ENCODE results near the gene MYL3.

The MYL3 gene

GRCh38 chr3:46857485-46858341 lies 5.5 kb downstream of the MYL3 start:
- intact Hi-C loops (cut with DNase I): no loop called here
- peak in 11 of 42 donors; percentile 4 to 26 (median 10) for DNase-seq

GRCh38 chr3:46856576-46857471 lies 6.4 kb downstream of the MYL3 start:
- DNase-seq: peak in 14 of 42 donors; percentile 1 to 36 (median 6)
- intact Hi-C loops (cut with DNase I): no loop called here

GRCh38 chr3:46854555-46854991 lies 8.7 kb downstream of the MYL3 start:
- intact Hi-C loops (cut with DNase I): no loop called here
- DNase-seq: peak in 12 of 42 donors; percentile 0 to 30 (median 6)

GRCh38 chr3:46853441-46854415 lies 9.5 kb downstream of the MYL3 start:
- intact Hi-C loops (cut with DNase I): no loop called here
- peak in 16 of 42 donors; percentile 1 to 37 (median 8) for DNase-seq

GRCh38 chr3:46852839-46853355 lies 10.3 kb downstream of the MYL3 start:
- intact Hi-C loops (cut with DNase I): no loop called here
- peak in 9 of 42 donors; percentile 0 to 14 (median 3) for DNase-seq

GRCh38 chr3:46852334-46852720 lies 10.9 kb downstream of the MYL3 start:
- DNase-seq: peak in 12 of 42 donors; percentile 1 to 21 (median 6)
- intact Hi-C loops (cut with DNase I): no loop called here

- peak in 17 of 42 donors; percentile 1 to 32 (median 6) for DNase-seq
- intact Hi-C loops (cut with DNase I): no loop called here
These were observed 11.6 kb downstream of the MYL3 start for GRCh38 chr3:46851364-46852333.

- DNase-seq: peak in 8 of 42 donors; percentile 1 to 25 (median 5)
These were observed 12.8 kb downstream of the MYL3 start for GRCh38 chr3:46850468-46850779.

GRCh38 chr3:46849686-46850467 lies 13.4 kb downstream of the MYL3 start:
- DNase-seq: peak in 11 of 42 donors; percentile 2 to 35 (median 8)
- intact Hi-C loops (cut with DNase I): no loop called here

More at GRCh38 chr3:46850468-46850779, 12.8 kb downstream of the MYL3 start:
- intact Hi-C loops (cut with DNase I): no loop called here

- intact Hi-C loops (cut with DNase I): no loop called here
- peak in 9 of 42 donors; percentile 1 to 28 (median 9) for DNase-seq
These were observed 14.1 kb downstream of the MYL3 start for GRCh38 chr3:46849045-46849631.

GRCh38 chr3:46848271-46849044 lies 14.8 kb downstream of the MYL3 start:
- intact Hi-C loops (cut with DNase I): no loop called here
- DNase-seq: peak in 9 of 42 donors; percentile 7 to 43 (median 14)

- DNase-seq: peak in 7 of 42 donors; percentile 1 to 27 (median 12)
- intact Hi-C loops (cut with DNase I): no loop called here
These were observed 15.5 kb downstream of the MYL3 start for GRCh38 chr3:46847744-46848143.

- peak in 8 of 42 donors; percentile 2 to 40 (median 10) for DNase-seq
- intact Hi-C loops (cut with DNase I): no loop called here
These were observed 16.4 kb downstream of the MYL3 start for GRCh38 chr3:46846624-46847542.

Measured in head of caudate nucleus (tissue), 42 donors.